Ovary (tissue), 9 donors: Measurements from ENCODE around the gene SLX4IP. TPM values are rescaled to one million over a fixed set of nuclear protein-coding genes. Genes with fewer than 3 reads are reported as not detected.

Experiments used
- DNase-seq, 5 donors: peaks; one replicate each; pipeline ENCODE4 v3.0.0-alpha.2; 2019 to 2020
- H3K27ac ChIP-seq, 2 donors: fragments of 200-600 bp; one replicate each; pipeline versions ENCODE4 v1.5.1 to v1.8.0; 2019 to 2022
- H3K27me3 ChIP-seq: fragments of 200-600 bp; one replicate; pipeline ENCODE4 v1.8.0; 2022
- H3K36me3 ChIP-seq: fragments of 200-600 bp; sonication (generic); one replicate; pipeline ENCODE4 v1.5.1; 2019
- H3K4me1 ChIP-seq: one replicate; pipeline ENCODE4 v1.8.1; 2013; ENCODE audit warnings: mild to moderate bottlenecking, moderate library complexity; ENCODE audit not compliant: insufficient read depth
- H3K4me3 ChIP-seq: fragments of 200-600 bp; sonication (generic); one replicate; pipeline ENCODE4 v1.5.1; 2017
- H3K9me3 ChIP-seq, 2 donors: fragments of 200-600 bp in 1 of 2; sonication (generic) in 1 of 2; one replicate each; pipeline versions ENCODE4 v1.5.1 to v1.8.1; 2013 to 2019; ENCODE audit warnings: mild to moderate bottlenecking in 1 of 2, moderate library complexity in 1 of 2
- EP300 ChIP-seq: sonication (generic); formaldehyde crosslinking; IDR thresholded peaks from one replicate; pipeline ENCODE4 v1.6.1; 2017; ENCODE audit warnings: antibody characterized with exemption
- POLR2A ChIP-seq: fragments of 450-650 bp; IDR thresholded peaks from one replicate; pipeline ENCODE4 v1.6.1; 2017; ENCODE audit warnings: antibody characterized with exemption, mild to moderate bottlenecking, moderate library complexity
- WGBS, 3 donors: extraction: QIAGEN DNeasy Blood & Tissue Kit in 1 of 3; methylation state at CpG; one replicate each; pipeline versions ENCODE4 v1.1.5 to v1.1.7; 2013 to 2017; 5-methylcytosine and 5-hydroxymethylcytosine counted together
- intact Hi-C, 4 donors: fragments of 100-400 bp; cut with DNase I; formaldehyde crosslinking; loops; one replicate each; pipeline versions ENCODE4 v1.11.0 to v1.15.1; 2022 to 2023
- polyA plus RNA-seq, 2 donors: library from polyadenylated mRNA; stranded (reverse); fragments of 200-250 nt in 1 of 2; fragments of 350-450 nt in 1 of 2; fragmentation: Illumina TruSeq in 1 of 2; extraction: RNeasy Lipid Tissue Mini Kit (QIAGEN cat#74804) in 1 of 2; gene quantifications; one replicate each; pipeline ENCODE4 v1.2.3, GENCODE V29; 2013 to 2014
- total RNA-seq, 7 donors: library from RNA; depleted of rRNA in 2 of 7; stranded (reverse); fragments of >200 nt in 2 of 7; fragmentation: NEBNext Ultra II Directional in 3 of 7; extraction: Animal tissue kit (Norgen Biotek cat#: 25700) in 3 of 7; gene quantifications; one replicate each; pipeline versions ENCODE4 v1.1.0 to v1.2.4, GENCODE V29; 2016 to 2023
- TF ChIP-seq, protein P1 (sequence below), 3 donors: fragments of 450-650 bp in 2 of 3; fragments of 200-600 bp in 1 of 3; IDR thresholded peaks; one replicate each; pipeline versions ENCODE4 v1.5.1 to v1.8.0; 2016 to 2022; ENCODE audit warnings: antibody characterized with exemption in 3 of 3, mild to moderate bottlenecking in 1 of 3
- donor health status: DM: no; HTN: no; CAD: no; lungs with moderate emphysema.
- donor health status: DM: no; HTN: no; CAD: no.
- donor health status: Bipolar disorder and iron deficiency.
- donor health status: DM: yes; HTN: yes; CAD: no.
- donor health status: DM: no; HTN: no; CAD: no.
- donor health status: DM: yes; HTN: yes; CAD: no.

Gene SLX4IP
- total and polyA plus RNA-seq, 9 donors: 0.98 to 5.1 (median 2.8) TPM

DNA sequence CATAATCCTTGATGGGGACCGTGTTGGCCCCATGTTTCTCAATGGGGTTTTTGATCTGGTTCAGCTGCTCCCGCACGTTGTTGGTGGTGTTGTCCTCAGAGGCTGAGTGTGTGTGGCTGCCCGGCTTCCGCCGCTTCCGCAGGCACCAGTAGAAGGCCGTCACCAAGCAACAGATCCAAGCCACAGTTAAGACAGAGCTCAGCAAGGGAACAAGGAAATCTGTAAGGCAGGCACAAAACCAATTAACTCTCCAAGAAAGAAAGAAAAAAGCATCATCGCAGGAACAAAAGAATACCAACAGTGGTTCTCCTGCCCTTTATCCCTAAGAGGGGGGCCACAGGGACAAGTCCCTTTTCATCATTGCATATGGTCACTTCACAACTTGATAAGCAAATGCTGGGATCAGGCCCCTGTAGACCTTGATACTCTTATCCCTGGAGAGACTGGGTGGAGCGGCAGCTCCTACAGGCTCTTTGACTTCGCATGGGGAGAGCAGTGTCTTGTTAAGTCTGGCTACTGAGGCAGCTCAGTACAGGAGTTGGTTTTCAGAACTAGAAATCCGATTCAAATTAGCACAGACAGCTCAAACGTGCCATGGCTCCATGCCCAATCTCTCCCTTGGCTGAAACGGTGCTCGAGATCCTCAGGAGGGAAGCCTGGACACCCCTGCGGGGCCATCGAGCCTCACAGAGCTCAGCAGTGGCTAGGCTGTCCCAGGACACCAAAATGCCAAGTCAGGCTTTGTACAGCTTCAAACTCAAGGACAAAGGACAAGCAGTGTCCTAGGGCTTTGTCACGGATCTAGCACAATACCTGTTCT is 204.8 kb downstream of the SLX4IP start:
- no peaks in the 10 kb centered on the region for H3K27me3 ChIP-seq
- intact Hi-C loops: loop anchor here in 2 of 4 donors (5.0 to 10.0 kb wide), 2 partner anchors 73 to 165 kb away; no protein-coding TSS in a partner anchor
- peaks cover 13% of the 10 kb centered on the region for H3K4me1 ChIP-seq
- 66 to 78% (median 75%) methylated on average over 18 of the region's 18 CpGs for WGBS, 3 donors
- no peak overlapping the region for H3K27ac ChIP-seq
- H3K9me3 ChIP-seq: no peaks in the 10 kb centered on the region
- no peak overlapping the region for H3K4me3 ChIP-seq
- TF ChIP-seq POLR2A: no peak
- TF ChIP-seq, protein P1, sequence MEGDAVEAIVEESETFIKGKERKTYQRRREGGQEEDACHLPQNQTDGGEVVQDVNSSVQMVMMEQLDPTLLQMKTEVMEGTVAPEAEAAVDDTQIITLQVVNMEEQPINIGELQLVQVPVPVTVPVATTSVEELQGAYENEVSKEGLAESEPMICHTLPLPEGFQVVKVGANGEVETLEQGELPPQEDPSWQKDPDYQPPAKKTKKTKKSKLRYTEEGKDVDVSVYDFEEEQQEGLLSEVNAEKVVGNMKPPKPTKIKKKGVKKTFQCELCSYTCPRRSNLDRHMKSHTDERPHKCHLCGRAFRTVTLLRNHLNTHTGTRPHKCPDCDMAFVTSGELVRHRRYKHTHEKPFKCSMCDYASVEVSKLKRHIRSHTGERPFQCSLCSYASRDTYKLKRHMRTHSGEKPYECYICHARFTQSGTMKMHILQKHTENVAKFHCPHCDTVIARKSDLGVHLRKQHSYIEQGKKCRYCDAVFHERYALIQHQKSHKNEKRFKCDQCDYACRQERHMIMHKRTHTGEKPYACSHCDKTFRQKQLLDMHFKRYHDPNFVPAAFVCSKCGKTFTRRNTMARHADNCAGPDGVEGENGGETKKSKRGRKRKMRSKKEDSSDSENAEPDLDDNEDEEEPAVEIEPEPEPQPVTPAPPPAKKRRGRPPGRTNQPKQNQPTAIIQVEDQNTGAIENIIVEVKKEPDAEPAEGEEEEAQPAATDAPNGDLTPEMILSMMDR (IDR thresholded peaks at IDR 0.05): no peak
- no peaks in the 10 kb centered on the region for H3K36me3 ChIP-seq
- DNase-seq: no peak

- Histone ChIP-seq H3K27me3 (no peaks in the 10 kb centered on the region), H3K27ac (no peak overlapping the region), H3K9me3 (no peaks in the 10 kb centered on the region), H3K4me3 (no peak overlapping the region), H3K4me1 (peaks cover 13% of the 10 kb centered on the region), H3K36me3 (no peaks in the 10 kb centered on the region)
- intact Hi-C loops: loop anchor here in 1 of 4 donors (10.0 kb wide), 1 partner anchor 166 kb away; no protein-coding TSS in a partner anchor
- WGBS, 3 donors: 88 to 92% (median 88%) methylated on average over 12 of the region's 12 CpGs
- TF ChIP-seq EP300 (no peak), POLR2A (no peak)
- TF ChIP-seq, protein P1 (IDR thresholded peaks at IDR 0.05): no peak
- DNase-seq: no peak
Measured at GRCh38 chr20:10640897-10641296, 205.8 kb downstream of the SLX4IP start.

GRCh38 chr20:10641467-10641866 is 206.4 kb downstream of the SLX4IP start:
- no peaks in the 10 kb centered on the region for H3K9me3 ChIP-seq
- H3K27me3 ChIP-seq: no peaks in the 10 kb centered on the region
- intact Hi-C loops: loop anchor here in 1 of 4 donors (10.0 kb wide), 1 partner anchor 167 kb away; no protein-coding TSS in a partner anchor
- TF ChIP-seq EP300: no peak
- TF ChIP-seq POLR2A: no peak
- TF ChIP-seq, protein P1 (IDR thresholded peaks at IDR 0.05): no peak
- no peak for DNase-seq
- no peaks in the 10 kb centered on the region for H3K36me3 ChIP-seq
- no peak overlapping the region for H3K4me3 ChIP-seq
- H3K27ac ChIP-seq: no peak overlapping the region
- WGBS, 3 donors: 88 to 92% (median 89%) methylated on average over 12 of the region's 12 CpGs
- peaks cover 8% of the 10 kb centered on the region for H3K4me1 ChIP-seq

- TF ChIP-seq EP300: no peak
- TF ChIP-seq, protein P1 (IDR thresholded peaks at IDR 0.05): no peak
- no peak for TF ChIP-seq POLR2A
- peaks cover 4% of the 10 kb centered on the region for H3K4me1 ChIP-seq
- no peaks in the 10 kb centered on the region for H3K36me3 ChIP-seq
- DNase-seq: no peak
- intact Hi-C loops: loop anchor here in 1 of 4 donors (10.0 kb wide), 1 partner anchor 167 kb away; no protein-coding TSS in a partner anchor
- WGBS, 3 donors: 92 to 94% (median 93%) methylated on average over 7 of the region's 7 CpGs
- no peak overlapping the region for H3K4me3 ChIP-seq
- no peaks in the 10 kb centered on the region for H3K9me3 ChIP-seq
- no peak overlapping the region for H3K27ac ChIP-seq
- H3K27me3 ChIP-seq: no peaks in the 10 kb centered on the region
Measured at GRCh38 chr20:10641893-10642292, 206.8 kb downstream of the SLX4IP start.
